ENCODE results near the gene VAMP3.

VAMP3 gene

DNA sequence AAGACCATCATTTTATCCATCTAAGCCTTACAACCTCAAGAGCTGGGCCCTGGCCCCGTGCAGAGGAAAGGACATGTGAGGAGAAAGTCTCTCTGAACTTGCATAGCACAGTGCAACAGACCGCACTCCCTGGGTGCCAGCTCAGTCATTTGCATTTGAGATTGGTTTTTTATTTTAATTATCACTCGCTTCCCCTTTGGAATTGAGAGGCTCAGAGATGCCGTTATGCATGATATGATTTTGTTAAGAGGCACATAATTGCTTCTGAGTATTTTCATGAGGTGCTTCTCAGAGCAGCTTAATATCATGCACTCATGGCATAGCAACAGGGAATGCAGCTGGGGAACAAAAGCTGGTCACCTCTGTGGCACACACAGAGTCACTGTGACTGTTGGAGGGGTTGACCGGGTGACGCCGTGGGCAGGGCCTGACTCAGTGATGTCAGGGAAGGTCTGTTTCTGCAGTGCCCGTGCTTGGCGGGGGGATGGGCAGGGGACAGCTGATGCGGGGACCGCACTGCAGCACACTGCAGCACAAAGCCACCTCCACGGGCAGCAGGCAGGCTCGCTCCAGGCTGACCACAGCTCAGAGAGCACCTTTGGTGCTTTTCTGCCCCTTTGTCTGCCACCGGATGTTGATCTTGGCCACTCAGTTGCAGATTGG lies 43.2 kb upstream of the VAMP3 start:
- H3K9ac ChIP-seq (ENCODE audit: low read length): no peak overlapping the region
- no peak overlapping the region for H2BK12ac ChIP-seq (ENCODE audit: low read length in 2 of 2)
- H2AK5ac ChIP-seq (ENCODE audit: low read length, severe bottlenecking): no peak overlapping the region
- H3K18ac ChIP-seq (ENCODE audit: low read depth in 1 of 2, low read length in 2 of 2): no peak overlapping the region
- no peak overlapping the region for H3K4me2 ChIP-seq (ENCODE audit: low read length, poor library complexity, severe bottlenecking)
- no peak overlapping the region for H3K4me3 ChIP-seq (ENCODE audit: insufficient read depth in 1 of 2, low read depth in 1 of 2, low read length in 2 of 2)
- H3K4ac ChIP-seq (ENCODE audit: low read depth in 1 of 2, low read length in 2 of 2): no peak overlapping the region
- H3K4me1 ChIP-seq (ENCODE audit: control insufficient read depth, insufficient read depth, low read depth, low read length): no peaks in the 10 kb centered on the region
- H2BK5ac ChIP-seq (ENCODE audit: low read depth, low read length, poor library complexity, severe bottlenecking): no peak overlapping the region
- no peaks in the 10 kb centered on the region for H3K79me1 ChIP-seq (replicated peaks; ENCODE audit: low read length, poor library complexity, severe bottlenecking)
- no peak for DNase-seq
- H4K91ac ChIP-seq (ENCODE audit: low read length): no peak overlapping the region
- peak overlapping the region in 1 of 2 experiments; percentile 35 for H3K14ac ChIP-seq (ENCODE audit: low read length in 2 of 2)
- H3K23ac ChIP-seq (ENCODE audit: low read length in 2 of 2): peak overlapping the region in 1 of 2 experiments; percentile 74
- H3K27me3 ChIP-seq (ENCODE audit: control insufficient read depth in 1 of 2, insufficient read depth in 1 of 2, low read length in 2 of 2): peaks cover 0 to 47% of the 10 kb centered on the region in 2 experiments
- H4K8ac ChIP-seq (ENCODE audit: low read length): no peak overlapping the region
- no peak overlapping the region for H2BK120ac ChIP-seq (ENCODE audit: low read depth, low read length)
- no peak overlapping the region for H2AFZ ChIP-seq (ENCODE audit: low read depth, low read length)
- H2BK15ac ChIP-seq (ENCODE audit: low read depth, poor library complexity, severe bottlenecking): no peak overlapping the region
- H3K27ac ChIP-seq (ENCODE audit: low read length, poor library complexity, severe bottlenecking): no peak overlapping the region
- no peaks in the 10 kb centered on the region for H3K36me3 ChIP-seq (ENCODE audit: control insufficient read depth in 1 of 2, insufficient read depth in 2 of 2, low read depth in 1 of 2, low read length in 2 of 2)
- 96% methylated on average over 14 of the region's 14 CpGs for WGBS
- H3K9me3 ChIP-seq (ENCODE audit: control insufficient read depth, low read length): no peaks in the 10 kb centered on the region

DNA sequence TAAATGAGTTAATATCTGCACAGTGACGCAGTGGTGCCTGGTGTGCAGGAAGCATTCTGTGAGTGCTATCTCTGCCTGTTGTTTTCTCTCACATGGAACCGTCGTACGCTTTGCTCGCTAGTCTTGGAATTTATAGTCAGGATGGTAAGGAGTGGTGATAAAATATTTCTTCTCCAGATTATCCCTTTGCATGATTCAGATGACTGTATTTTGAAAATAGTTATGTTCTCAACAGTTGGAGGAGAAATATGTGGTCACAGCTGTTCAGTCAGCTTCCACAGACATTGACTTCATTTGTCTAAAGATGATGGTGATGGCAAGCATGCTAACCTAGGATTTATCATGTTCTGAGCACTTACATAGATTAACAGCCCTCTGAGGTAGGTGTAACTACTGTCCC lies 41.3 kb upstream of the VAMP3 start:
- H3K36me3 ChIP-seq (ENCODE audit: control insufficient read depth in 1 of 2, insufficient read depth in 2 of 2, low read depth in 1 of 2, low read length in 2 of 2): no peaks in the 10 kb centered on the region
- no peaks in the 10 kb centered on the region for H3K4me1 ChIP-seq (ENCODE audit: control insufficient read depth, insufficient read depth, low read depth, low read length)
- H3K27me3 ChIP-seq (ENCODE audit: control insufficient read depth in 1 of 2, insufficient read depth in 1 of 2, low read length in 2 of 2): peaks cover 0 to 42% of the 10 kb centered on the region in 2 experiments
- WGBS: 96% methylated on average over 5 of the region's 5 CpGs
- H4K91ac ChIP-seq (ENCODE audit: low read length): no peak overlapping the region
- H4K8ac ChIP-seq (ENCODE audit: low read length): no peak overlapping the region
- no peak overlapping the region for H2BK5ac ChIP-seq (ENCODE audit: low read depth, low read length, poor library complexity, severe bottlenecking)
- H3K9ac ChIP-seq (ENCODE audit: low read length): no peak overlapping the region
- no peak overlapping the region for H2BK15ac ChIP-seq (ENCODE audit: low read depth, poor library complexity, severe bottlenecking)
- H3K18ac ChIP-seq (ENCODE audit: low read depth in 1 of 2, low read length in 2 of 2): no peak overlapping the region
- H3K4me2 ChIP-seq (ENCODE audit: low read length, poor library complexity, severe bottlenecking): no peak overlapping the region
- H3K23ac ChIP-seq (ENCODE audit: low read length in 2 of 2): no peak overlapping the region
- H3K4ac ChIP-seq (ENCODE audit: low read depth in 1 of 2, low read length in 2 of 2): no peak overlapping the region
- no peak overlapping the region for H2AK5ac ChIP-seq (ENCODE audit: low read length, severe bottlenecking)
- no peak overlapping the region for H2BK12ac ChIP-seq (ENCODE audit: low read length in 2 of 2)
- no peak overlapping the region for H2AFZ ChIP-seq (ENCODE audit: low read depth, low read length)
- no peak overlapping the region for H3K27ac ChIP-seq (ENCODE audit: low read length, poor library complexity, severe bottlenecking)
- H3K79me1 ChIP-seq (replicated peaks; ENCODE audit: low read length, poor library complexity, severe bottlenecking): no peaks in the 10 kb centered on the region
- no peak overlapping the region for H2BK120ac ChIP-seq (ENCODE audit: low read depth, low read length)
- no peak overlapping the region for H3K4me3 ChIP-seq (ENCODE audit: insufficient read depth in 1 of 2, low read depth in 1 of 2, low read length in 2 of 2)
- no peaks in the 10 kb centered on the region for H3K9me3 ChIP-seq (ENCODE audit: control insufficient read depth, low read length)
- no peak overlapping the region for H3K14ac ChIP-seq (ENCODE audit: low read length in 2 of 2)
- DNase-seq: no peak

DNA sequence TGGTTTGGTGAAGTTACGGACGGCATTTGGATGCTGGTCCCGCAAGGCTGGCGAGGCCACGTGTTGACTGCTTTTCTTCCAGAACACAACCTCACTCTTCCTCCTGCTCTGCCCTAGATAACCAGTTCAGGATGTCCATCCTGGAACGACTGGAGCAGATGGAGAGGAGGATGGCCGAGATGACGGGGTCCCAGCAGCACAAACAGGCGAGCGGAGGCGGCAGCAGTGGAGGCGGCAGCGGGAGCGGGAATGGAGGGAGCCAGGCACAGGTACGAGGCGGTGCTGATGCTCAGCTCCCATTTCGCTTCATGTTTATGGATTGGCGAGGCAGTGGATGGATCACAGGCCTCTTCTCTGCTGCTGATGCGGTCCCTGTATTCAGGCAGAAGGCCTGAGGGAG lies 38.8 kb upstream of the VAMP3 start:
- no peaks in the 10 kb centered on the region for H3K4me1 ChIP-seq (ENCODE audit: control insufficient read depth, insufficient read depth, low read depth, low read length)
- no peak overlapping the region for H3K4me2 ChIP-seq (ENCODE audit: low read length, poor library complexity, severe bottlenecking)
- no peak overlapping the region for H2BK12ac ChIP-seq (ENCODE audit: low read length in 2 of 2)
- H3K9me3 ChIP-seq (ENCODE audit: control insufficient read depth, low read length): no peaks in the 10 kb centered on the region
- no peak overlapping the region for H3K23ac ChIP-seq (ENCODE audit: low read length in 2 of 2)
- no peaks in the 10 kb centered on the region for H3K79me1 ChIP-seq (replicated peaks; ENCODE audit: low read length, poor library complexity, severe bottlenecking)
- no peak overlapping the region for H2BK15ac ChIP-seq (ENCODE audit: low read depth, poor library complexity, severe bottlenecking)
- H2BK120ac ChIP-seq (ENCODE audit: low read depth, low read length): no peak overlapping the region
- H2BK5ac ChIP-seq (ENCODE audit: low read depth, low read length, poor library complexity, severe bottlenecking): no peak overlapping the region
- H3K4me3 ChIP-seq (ENCODE audit: insufficient read depth in 1 of 2, low read depth in 1 of 2, low read length in 2 of 2): no peak overlapping the region
- no peak overlapping the region for H2AFZ ChIP-seq (ENCODE audit: low read depth, low read length)
- H4K91ac ChIP-seq (ENCODE audit: low read length): no peak overlapping the region
- no peak for DNase-seq
- no peak overlapping the region for H3K27ac ChIP-seq (ENCODE audit: low read length, poor library complexity, severe bottlenecking)
- no peak overlapping the region for H2AK5ac ChIP-seq (ENCODE audit: low read length, severe bottlenecking)
- H3K4ac ChIP-seq (ENCODE audit: low read depth in 1 of 2, low read length in 2 of 2): no peak overlapping the region
- no peak overlapping the region for H3K18ac ChIP-seq (ENCODE audit: low read depth in 1 of 2, low read length in 2 of 2)
- WGBS: 98% methylated on average over 15 of the region's 19 CpGs
- H3K14ac ChIP-seq (ENCODE audit: low read length in 2 of 2): no peak overlapping the region
- H3K9ac ChIP-seq (ENCODE audit: low read length): no peak overlapping the region
- H3K27me3 ChIP-seq (ENCODE audit: control insufficient read depth in 1 of 2, insufficient read depth in 1 of 2, low read length in 2 of 2): peaks cover 0 to 26% of the 10 kb centered on the region in 2 experiments
- H4K8ac ChIP-seq (ENCODE audit: low read length): no peak overlapping the region
- H3K36me3 ChIP-seq (ENCODE audit: control insufficient read depth in 1 of 2, insufficient read depth in 2 of 2, low read depth in 1 of 2, low read length in 2 of 2): peaks cover 0 to 5% of the 10 kb centered on the region in 2 experiments

DNA sequence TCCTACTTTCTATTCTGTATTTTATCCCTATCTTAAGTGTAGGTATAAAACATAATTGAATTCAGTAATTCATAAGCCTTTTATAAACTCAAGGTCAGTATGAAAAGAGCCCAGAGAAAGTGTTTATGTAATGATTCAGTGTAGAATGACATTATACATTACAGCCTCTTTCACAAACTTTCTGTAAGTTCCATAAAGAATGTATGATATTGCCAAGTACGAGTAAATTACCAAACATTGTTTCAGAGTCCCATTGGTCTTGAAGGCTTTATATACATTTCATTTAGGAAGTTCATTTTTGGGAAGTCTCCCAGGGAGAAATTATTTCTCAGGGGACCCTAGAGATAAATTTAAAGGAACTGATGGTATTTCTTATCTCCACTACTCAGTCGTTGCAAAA lies 37.8 kb upstream of the VAMP3 start:
- H3K4me3 ChIP-seq (ENCODE audit: insufficient read depth in 1 of 2, low read depth in 1 of 2, low read length in 2 of 2): no peak overlapping the region
- no peak overlapping the region for H2BK120ac ChIP-seq (ENCODE audit: low read depth, low read length)
- H2BK5ac ChIP-seq (ENCODE audit: low read depth, low read length, poor library complexity, severe bottlenecking): no peak overlapping the region
- no peak overlapping the region for H4K91ac ChIP-seq (ENCODE audit: low read length)
- no peak overlapping the region for H3K27ac ChIP-seq (ENCODE audit: low read length, poor library complexity, severe bottlenecking)
- H3K14ac ChIP-seq (ENCODE audit: low read length in 2 of 2): no peak overlapping the region
- H3K4me2 ChIP-seq (ENCODE audit: low read length, poor library complexity, severe bottlenecking): no peak overlapping the region
- no peak for DNase-seq
- H2AFZ ChIP-seq (ENCODE audit: low read depth, low read length): no peak overlapping the region
- H2AK5ac ChIP-seq (ENCODE audit: low read length, severe bottlenecking): no peak overlapping the region
- no peak overlapping the region for H3K18ac ChIP-seq (ENCODE audit: low read depth in 1 of 2, low read length in 2 of 2)
- H3K9ac ChIP-seq (ENCODE audit: low read length): no peak overlapping the region
- H4K8ac ChIP-seq (ENCODE audit: low read length): no peak overlapping the region
- H2BK15ac ChIP-seq (ENCODE audit: low read depth, poor library complexity, severe bottlenecking): no peak overlapping the region
- H3K36me3 ChIP-seq (ENCODE audit: control insufficient read depth in 1 of 2, insufficient read depth in 2 of 2, low read depth in 1 of 2, low read length in 2 of 2): peaks cover 0 to 6% of the 10 kb centered on the region in 2 experiments
- H3K4ac ChIP-seq (ENCODE audit: low read depth in 1 of 2, low read length in 2 of 2): no peak overlapping the region
- no peak overlapping the region for H3K23ac ChIP-seq (ENCODE audit: low read length in 2 of 2)
- H3K4me1 ChIP-seq (ENCODE audit: control insufficient read depth, insufficient read depth, low read depth, low read length): no peaks in the 10 kb centered on the region
- no CpG with 5 or more reads among the region's 2 CpGs for WGBS
- H3K27me3 ChIP-seq (ENCODE audit: control insufficient read depth in 1 of 2, insufficient read depth in 1 of 2, low read length in 2 of 2): peaks cover 0 to 27% of the 10 kb centered on the region in 2 experiments
- no peaks in the 10 kb centered on the region for H3K79me1 ChIP-seq (replicated peaks; ENCODE audit: low read length, poor library complexity, severe bottlenecking)
- H3K9me3 ChIP-seq (ENCODE audit: control insufficient read depth, low read length): no peaks in the 10 kb centered on the region
- no peak overlapping the region for H2BK12ac ChIP-seq (ENCODE audit: low read length in 2 of 2)
